Endothelial cell (in vitro differentiated cells): ENCODE results near the gene RPL27. TPM values are rescaled to one million over a fixed set of nuclear protein-coding genes. Genes with fewer than 3 reads are reported as not detected.
"Not testable (repeated sequence)": the region's sequence is repeated elsewhere in the genome, so short reads cannot be mapped to it uniquely, and the experiment has no call there.

Experiments
- DNase-seq: peaks from one replicate; pipeline ENCODE4 v3.0.0; 2021; ENCODE audit warnings: low spot score
- H3K27ac Mint-ChIP-seq: one replicate; pipeline ENCODE4 v1.8.0; 2021; ENCODE audit warnings: mixed read lengths, inconsistent platforms; ENCODE audit not compliant: unreplicated experiment
- H3K27me3 Mint-ChIP-seq: one replicate; pipeline ENCODE4 v1.8.0; 2021; ENCODE audit warnings: mild to moderate bottlenecking, moderate library complexity, mixed read lengths, inconsistent platforms; ENCODE audit not compliant: unreplicated experiment
- H3K36me3 Mint-ChIP-seq: one replicate; pipeline ENCODE4 v1.8.0; 2021; ENCODE audit warnings: mild to moderate bottlenecking, low read depth, mixed read lengths, inconsistent platforms; ENCODE audit not compliant: unreplicated experiment
- H3K4me1 Mint-ChIP-seq: one replicate; pipeline ENCODE4 v1.8.0; 2021; ENCODE audit warnings: mild to moderate bottlenecking, mixed read lengths, inconsistent platforms; ENCODE audit not compliant: unreplicated experiment
- H3K4me3 Mint-ChIP-seq: one replicate; pipeline ENCODE4 v1.8.0; 2021; ENCODE audit warnings: mild to moderate bottlenecking, mixed read lengths, inconsistent platforms; ENCODE audit not compliant: unreplicated experiment
- H3K9me3 Mint-ChIP-seq: one replicate; pipeline ENCODE4 v1.8.0; 2021; ENCODE audit warnings: mixed read lengths, inconsistent platforms; ENCODE audit not compliant: unreplicated experiment
- total RNA-seq: library from RNA; stranded (reverse); fragmentation: NEBNext Ultra II Directional; extraction: Animal tissue kit (Norgen Biotek cat#: 25700); gene quantifications from one replicate; pipeline ENCODE4 v1.2.1, GENCODE V29; 2021; ENCODE audit not compliant: unreplicated experiment
- TF ChIP-seq, protein P1 (sequence below): fragments of 200-600 bp; sonication (generic); IDR thresholded peaks from one replicate; pipeline ENCODE4 v1.5.0; 2021; ENCODE audit warnings: antibody characterized with exemption; ENCODE audit not compliant: unreplicated experiment

The RPL27 gene
- total RNA-seq, 1 donor from 2014 or later = 1,237 TPM

DNA sequence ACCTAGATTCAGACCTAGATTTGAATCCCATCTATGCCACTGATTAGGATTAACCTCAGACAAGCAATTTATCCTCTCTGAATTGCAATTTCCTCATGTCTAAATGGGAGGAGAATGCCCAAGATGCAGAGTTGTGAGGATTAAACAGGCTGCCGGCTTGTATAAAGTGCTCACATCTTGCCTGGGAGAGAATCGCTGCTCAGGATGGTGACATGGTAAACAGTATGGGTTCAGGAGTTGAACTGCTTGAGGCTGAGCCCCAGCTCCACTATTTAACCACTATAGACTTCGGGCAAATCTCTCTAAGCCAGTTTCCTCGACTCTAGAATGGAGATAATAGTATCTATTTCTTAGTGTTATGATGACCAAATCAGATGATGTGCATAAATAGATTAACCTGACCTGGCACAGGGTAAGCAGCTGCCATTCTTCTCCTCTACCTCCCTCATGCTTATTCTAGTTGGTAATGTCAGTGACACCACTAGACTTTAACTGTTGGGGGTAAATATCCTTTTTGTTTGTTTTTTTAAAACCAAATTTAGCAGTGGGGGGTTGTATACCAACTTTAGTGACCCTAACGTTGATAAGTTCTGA is 732 bp upstream of the RPL27 start:
- Mint-ChIP-seq H3K27me3 (peaks cover 3% of the 10 kb centered on the region), H3K4me1 (peaks cover 31% of the 10 kb centered on the region), H3K27ac (peak overlapping the region; percentile 99), H3K4me3 (peak overlapping the region; percentile 100), H3K9me3 (no peaks in the 10 kb centered on the region), H3K36me3 (peaks cover 30% of the 10 kb centered on the region)
- DNase-seq = no peak
- TF ChIP-seq, protein P1, sequence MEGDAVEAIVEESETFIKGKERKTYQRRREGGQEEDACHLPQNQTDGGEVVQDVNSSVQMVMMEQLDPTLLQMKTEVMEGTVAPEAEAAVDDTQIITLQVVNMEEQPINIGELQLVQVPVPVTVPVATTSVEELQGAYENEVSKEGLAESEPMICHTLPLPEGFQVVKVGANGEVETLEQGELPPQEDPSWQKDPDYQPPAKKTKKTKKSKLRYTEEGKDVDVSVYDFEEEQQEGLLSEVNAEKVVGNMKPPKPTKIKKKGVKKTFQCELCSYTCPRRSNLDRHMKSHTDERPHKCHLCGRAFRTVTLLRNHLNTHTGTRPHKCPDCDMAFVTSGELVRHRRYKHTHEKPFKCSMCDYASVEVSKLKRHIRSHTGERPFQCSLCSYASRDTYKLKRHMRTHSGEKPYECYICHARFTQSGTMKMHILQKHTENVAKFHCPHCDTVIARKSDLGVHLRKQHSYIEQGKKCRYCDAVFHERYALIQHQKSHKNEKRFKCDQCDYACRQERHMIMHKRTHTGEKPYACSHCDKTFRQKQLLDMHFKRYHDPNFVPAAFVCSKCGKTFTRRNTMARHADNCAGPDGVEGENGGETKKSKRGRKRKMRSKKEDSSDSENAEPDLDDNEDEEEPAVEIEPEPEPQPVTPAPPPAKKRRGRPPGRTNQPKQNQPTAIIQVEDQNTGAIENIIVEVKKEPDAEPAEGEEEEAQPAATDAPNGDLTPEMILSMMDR = no peak

DNA sequence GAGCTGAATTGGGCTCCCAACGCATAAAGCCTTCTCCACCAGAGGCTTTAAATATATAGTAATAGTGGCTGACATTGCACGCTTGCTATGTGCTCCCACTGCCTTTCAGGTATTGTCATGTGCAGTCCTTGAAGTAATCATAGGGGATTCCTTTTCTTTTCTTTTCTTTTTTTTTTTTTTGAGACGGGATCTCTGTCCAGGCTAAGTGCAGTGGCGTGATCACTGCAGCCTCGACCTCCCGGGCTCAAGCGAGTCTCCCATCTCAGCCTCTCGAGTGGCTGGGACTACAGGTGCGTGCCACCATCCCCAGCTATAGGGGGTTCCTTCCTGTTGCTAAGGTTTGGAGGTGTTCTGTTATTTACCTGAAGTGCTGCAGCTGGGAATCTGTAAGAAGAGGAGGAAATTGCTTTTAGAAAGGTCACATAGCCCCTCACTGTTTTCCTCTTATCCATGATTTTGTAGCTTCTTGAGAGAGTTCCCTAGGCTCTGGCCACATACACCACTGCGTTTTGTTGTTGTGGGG is 845 bp downstream of the RPL27 start:
- DNase-seq = no peak
- H3K36me3 Mint-ChIP-seq = peaks cover 31% of the 10 kb centered on the region
- H3K4me1 Mint-ChIP-seq = peaks cover 31% of the 10 kb centered on the region
- no peaks in the 10 kb centered on the region for H3K9me3 Mint-ChIP-seq
- peak overlapping the region; percentile 99 for H3K27ac Mint-ChIP-seq
- H3K27me3 Mint-ChIP-seq = peaks cover 3% of the 10 kb centered on the region
- TF ChIP-seq, protein P1 = no peak
- peak overlapping the region; percentile 100 for H3K4me3 Mint-ChIP-seq

DNA sequence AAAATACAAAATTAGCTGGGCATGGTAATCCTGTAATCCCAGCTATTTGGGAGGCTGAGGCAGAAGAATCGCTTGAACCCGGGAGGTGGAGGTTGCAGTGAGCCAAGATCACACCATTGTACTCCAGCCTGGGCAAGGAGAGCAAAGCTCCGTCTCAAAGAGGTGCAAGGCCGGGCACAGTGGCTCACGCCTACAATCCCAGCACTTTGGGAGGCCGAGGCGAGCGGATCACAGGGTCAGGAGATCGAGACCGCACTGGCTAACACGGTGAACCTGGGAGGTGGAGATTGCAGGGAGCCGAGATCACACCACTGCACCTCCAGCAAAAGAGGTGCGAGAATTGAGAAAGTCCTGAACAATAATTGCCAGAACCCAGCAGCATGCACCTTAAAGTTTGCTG is 2.7 kb downstream of the RPL27 start:
- peak overlapping the region; percentile 67 for H3K4me3 Mint-ChIP-seq
- not testable (repeated sequence) for H3K27me3 Mint-ChIP-seq, DNase-seq, H3K9me3 Mint-ChIP-seq
- peaks cover 27% of the 10 kb centered on the region for H3K36me3 Mint-ChIP-seq
- H3K4me1 Mint-ChIP-seq = peaks cover 27% of the 10 kb centered on the region
- peak overlapping the region; percentile 64 for H3K27ac Mint-ChIP-seq

DNA sequence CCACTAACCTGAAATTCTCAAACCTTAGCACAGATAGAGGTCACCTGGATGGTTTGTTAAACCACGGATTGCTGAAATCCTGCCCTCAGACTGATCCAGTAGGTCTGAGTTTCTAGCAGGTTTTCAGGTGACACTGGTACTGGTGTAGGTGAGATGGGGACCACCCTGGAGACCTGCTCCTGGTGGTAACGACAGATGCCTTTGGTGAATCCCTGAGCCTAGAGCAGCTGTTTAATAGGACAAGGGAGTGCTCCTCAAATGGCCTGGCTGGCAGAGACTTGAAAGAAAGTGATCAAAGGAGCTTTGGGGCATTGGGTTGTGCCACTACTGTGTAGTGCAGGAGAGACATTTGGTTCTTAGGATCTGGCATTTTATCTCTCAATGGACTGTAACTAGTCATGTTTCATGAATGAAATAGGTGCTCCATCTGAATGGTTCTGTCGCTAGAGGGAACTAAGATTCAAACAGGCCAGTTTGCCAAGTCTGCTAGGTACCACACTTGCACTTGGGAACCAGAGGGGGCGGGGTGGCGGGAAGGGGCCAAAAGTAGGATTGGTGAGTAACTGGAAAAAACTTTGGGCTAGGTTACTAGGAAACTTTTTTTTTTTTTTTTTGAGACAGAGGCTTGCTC is 5.4 kb downstream of the RPL27 start:
- H3K36me3 Mint-ChIP-seq = peaks cover 27% of the 10 kb centered on the region
- no peak overlapping the region for H3K4me3 Mint-ChIP-seq
- H3K9me3 Mint-ChIP-seq = no peaks in the 10 kb centered on the region

DNA sequence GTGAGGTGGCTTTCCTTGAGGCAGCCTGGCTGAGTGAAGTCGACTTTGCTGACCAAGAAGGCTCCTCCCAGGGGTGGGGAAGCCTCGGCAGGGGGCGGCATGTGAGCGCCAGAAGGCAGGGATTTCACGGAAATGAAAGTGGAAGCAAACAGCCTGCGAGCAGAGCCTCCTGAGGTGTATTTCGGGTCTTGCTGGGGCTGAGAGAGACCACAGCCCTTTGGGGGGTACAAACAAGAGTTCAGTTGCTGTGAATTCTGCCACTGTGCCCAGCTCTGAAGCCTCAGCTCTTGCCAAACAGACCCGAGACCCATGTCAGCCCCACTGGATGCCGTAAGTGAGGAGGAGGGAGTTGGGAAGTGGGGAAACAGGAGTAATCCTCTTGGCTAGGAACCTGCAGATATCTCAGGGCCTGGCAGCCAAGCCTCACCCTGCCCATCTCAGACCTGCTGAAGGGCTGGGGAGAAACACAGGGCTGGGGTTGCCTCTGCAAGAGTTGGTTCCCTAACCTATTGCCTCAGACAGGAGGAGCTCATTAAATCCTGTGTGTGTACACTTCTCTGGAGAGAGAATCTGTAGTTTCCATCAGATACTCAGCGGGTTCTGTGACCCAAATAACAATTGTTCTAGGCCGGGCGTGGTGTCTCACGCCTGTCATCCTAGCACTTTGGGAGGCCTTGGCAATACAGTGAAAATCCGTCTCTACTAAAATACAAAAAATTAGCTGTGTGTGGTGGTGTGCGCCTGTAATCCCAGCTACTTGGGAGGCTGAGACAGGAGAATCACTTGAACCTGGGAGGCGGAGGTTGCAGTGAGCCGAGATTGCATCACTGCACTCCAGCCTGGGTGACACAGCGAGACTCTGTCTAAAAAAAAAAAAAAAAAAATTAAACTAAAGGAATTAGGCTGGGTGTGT is 8.7 kb downstream of the RPL27 start, which contains the start of gene IFI35:
IFI35 (plus strand) TSS at position 146 of the 913 bp plus-strand sequence; CDS start at position 310, 164 bp downstream.
- TF ChIP-seq, protein P1 = no peak
- H3K9me3 Mint-ChIP-seq = no peaks in the 10 kb centered on the region
- peak; percentile 72 for DNase-seq

More for the DNA sequence above, 5.4 kb downstream of the RPL27 start:
- TF ChIP-seq, protein P1 = no peak
- H3K27ac Mint-ChIP-seq = no peak overlapping the region
- H3K4me1 Mint-ChIP-seq = peaks cover 18% of the 10 kb centered on the region
- peaks cover 3% of the 10 kb centered on the region for H3K27me3 Mint-ChIP-seq
- no peak for DNase-seq

More for the DNA sequence above, 8.7 kb downstream of the RPL27 start, which contains the start of gene IFI35:
- H3K27ac Mint-ChIP-seq = peak within 1 kb of the TSS; percentile 88
- no peaks in the 10 kb centered on the region for H3K27me3 Mint-ChIP-seq
- H3K4me3 Mint-ChIP-seq = peak within 1 kb of the TSS; percentile 86
- peaks cover 10% of the 10 kb centered on the region for H3K36me3 Mint-ChIP-seq
- peaks cover 3% of the 10 kb centered on the region for H3K4me1 Mint-ChIP-seq
